ENCODE data around the gene OR6S1. TPM values are rescaled to one million over a fixed set of nuclear protein-coding genes. Genes with fewer than 3 reads are reported as not detected.

OR6S1 gene
- polyA plus RNA-seq, 1 donor from 2014 or later: not detected

DNA sequence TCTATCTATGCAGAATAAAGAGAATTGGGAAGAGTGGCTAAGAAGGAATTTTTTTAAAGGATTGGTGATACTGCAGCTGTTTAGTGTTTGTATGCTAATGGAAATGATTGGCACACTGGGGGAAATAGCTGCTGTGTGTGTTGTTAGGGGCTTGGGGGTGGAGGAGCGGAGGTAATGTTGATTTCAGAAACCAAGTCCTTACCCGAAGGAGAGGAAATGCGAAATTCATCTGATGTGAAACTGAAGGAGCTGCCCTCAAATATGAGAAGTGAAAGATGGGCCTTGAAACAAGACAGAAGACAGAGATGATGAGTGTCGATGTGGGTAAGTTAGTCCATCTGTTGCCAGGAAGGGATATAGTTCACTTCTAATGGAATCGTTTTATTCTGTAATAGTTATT lies 29.1 kb downstream of the OR6S1 start:
- H3K27ac ChIP-seq (ENCODE audit: low read length): no peak overlapping the region
- H3K9me3 ChIP-seq (ENCODE audit: low read length): no peaks in the 10 kb centered on the region
- no peak overlapping the region for H3K9ac ChIP-seq (ENCODE audit: low read length)
- H4K20me1 ChIP-seq (ENCODE audit: insufficient read depth): no peaks in the 10 kb centered on the region
- H3K4me2 ChIP-seq (ENCODE audit: low read length): no peak overlapping the region
- H3F3A ChIP-seq (ENCODE audit: insufficient read depth, low read length, poor library complexity, severe bottlenecking): peaks cover 5% of the 10 kb centered on the region
- H2AFZ ChIP-seq (ENCODE audit: low read depth, low read length): no peak overlapping the region
- no peaks in the 10 kb centered on the region for H3K79me2 ChIP-seq (replicated peaks; ENCODE audit: insufficient read depth, low read length)
- peaks cover 5% of the 10 kb centered on the region for H3K27me3 ChIP-seq (ENCODE audit: insufficient read depth, low read depth, low read length)
- H3K4me3 ChIP-seq (ENCODE audit: low read length): peak overlapping the region; percentile 72
- TF ChIP-seq SMC3 (conservative IDR thresholded peaks at IDR 0.05; ENCODE audit: poor library complexity): no peak
- no peak for TF ChIP-seq MXI1 (conservative IDR thresholded peaks at IDR 0.05; ENCODE audit: poor library complexity, severe bottlenecking)
- no peak for TF ChIP-seq TAF1 (IDR thresholded peaks at IDR 0.05; ENCODE audit: low read depth)
- TF ChIP-seq, protein P1, sequence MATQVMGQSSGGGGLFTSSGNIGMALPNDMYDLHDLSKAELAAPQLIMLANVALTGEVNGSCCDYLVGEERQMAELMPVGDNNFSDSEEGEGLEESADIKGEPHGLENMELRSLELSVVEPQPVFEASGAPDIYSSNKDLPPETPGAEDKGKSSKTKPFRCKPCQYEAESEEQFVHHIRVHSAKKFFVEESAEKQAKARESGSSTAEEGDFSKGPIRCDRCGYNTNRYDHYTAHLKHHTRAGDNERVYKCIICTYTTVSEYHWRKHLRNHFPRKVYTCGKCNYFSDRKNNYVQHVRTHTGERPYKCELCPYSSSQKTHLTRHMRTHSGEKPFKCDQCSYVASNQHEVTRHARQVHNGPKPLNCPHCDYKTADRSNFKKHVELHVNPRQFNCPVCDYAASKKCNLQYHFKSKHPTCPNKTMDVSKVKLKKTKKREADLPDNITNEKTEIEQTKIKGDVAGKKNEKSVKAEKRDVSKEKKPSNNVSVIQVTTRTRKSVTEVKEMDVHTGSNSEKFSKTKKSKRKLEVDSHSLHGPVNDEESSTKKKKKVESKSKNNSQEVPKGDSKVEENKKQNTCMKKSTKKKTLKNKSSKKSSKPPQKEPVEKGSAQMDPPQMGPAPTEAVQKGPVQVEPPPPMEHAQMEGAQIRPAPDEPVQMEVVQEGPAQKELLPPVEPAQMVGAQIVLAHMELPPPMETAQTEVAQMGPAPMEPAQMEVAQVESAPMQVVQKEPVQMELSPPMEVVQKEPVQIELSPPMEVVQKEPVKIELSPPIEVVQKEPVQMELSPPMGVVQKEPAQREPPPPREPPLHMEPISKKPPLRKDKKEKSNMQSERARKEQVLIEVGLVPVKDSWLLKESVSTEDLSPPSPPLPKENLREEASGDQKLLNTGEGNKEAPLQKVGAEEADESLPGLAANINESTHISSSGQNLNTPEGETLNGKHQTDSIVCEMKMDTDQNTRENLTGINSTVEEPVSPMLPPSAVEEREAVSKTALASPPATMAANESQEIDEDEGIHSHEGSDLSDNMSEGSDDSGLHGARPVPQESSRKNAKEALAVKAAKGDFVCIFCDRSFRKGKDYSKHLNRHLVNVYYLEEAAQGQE (IDR thresholded peaks at IDR 0.05; ENCODE audit: borderline replicate concordance): no peak
- no peak for TF ChIP-seq RAD21 (conservative IDR thresholded peaks at IDR 0.05)
- no peak for TF ChIP-seq EZH2 (IDR thresholded peaks at IDR 0.05; ENCODE audit: borderline replicate concordance, insufficient read depth, low read length, poor library complexity, severe bottlenecking)
- TF ChIP-seq, protein P2, sequence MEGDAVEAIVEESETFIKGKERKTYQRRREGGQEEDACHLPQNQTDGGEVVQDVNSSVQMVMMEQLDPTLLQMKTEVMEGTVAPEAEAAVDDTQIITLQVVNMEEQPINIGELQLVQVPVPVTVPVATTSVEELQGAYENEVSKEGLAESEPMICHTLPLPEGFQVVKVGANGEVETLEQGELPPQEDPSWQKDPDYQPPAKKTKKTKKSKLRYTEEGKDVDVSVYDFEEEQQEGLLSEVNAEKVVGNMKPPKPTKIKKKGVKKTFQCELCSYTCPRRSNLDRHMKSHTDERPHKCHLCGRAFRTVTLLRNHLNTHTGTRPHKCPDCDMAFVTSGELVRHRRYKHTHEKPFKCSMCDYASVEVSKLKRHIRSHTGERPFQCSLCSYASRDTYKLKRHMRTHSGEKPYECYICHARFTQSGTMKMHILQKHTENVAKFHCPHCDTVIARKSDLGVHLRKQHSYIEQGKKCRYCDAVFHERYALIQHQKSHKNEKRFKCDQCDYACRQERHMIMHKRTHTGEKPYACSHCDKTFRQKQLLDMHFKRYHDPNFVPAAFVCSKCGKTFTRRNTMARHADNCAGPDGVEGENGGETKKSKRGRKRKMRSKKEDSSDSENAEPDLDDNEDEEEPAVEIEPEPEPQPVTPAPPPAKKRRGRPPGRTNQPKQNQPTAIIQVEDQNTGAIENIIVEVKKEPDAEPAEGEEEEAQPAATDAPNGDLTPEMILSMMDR (IDR thresholded peaks at IDR 0.05; ENCODE audit: poor library complexity, severe bottlenecking): no peak
- H3K9me2 ChIP-seq (ENCODE audit: insufficient read depth, low read length): no peaks in the 10 kb centered on the region
- no peaks in the 10 kb centered on the region for H3K36me3 ChIP-seq (ENCODE audit: insufficient read depth, low read length)

DNA sequence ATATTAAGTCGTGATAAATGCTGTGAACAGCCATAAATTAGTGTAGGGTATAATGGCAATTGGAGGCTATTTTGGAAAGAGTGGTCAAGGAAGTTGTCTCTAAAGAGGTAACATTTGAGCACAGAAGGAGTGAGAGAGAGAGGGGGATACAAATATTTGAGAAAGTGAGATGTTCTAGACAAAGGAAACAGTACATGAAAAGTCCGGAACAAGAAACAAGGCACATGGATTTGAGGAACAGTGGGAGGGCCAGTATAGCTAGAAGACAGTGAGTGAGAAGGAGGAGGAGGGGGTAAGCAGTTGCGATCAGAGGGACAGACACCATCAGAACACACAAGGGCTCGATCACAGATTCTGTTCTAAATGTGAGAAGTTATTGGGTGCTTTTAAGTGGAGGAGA lies 30.2 kb downstream of the OR6S1 start:
- Histone ChIP-seq H3K4me3 (ENCODE audit: low read length) (peak overlapping the region; percentile 87), H3K27ac (ENCODE audit: low read length) (no peak overlapping the region)
- TF ChIP-seq, protein P1 (IDR thresholded peaks at IDR 0.05; ENCODE audit: borderline replicate concordance): no peak
- TF ChIP-seq MXI1 (conservative IDR thresholded peaks at IDR 0.05; ENCODE audit: poor library complexity, severe bottlenecking) (no peak), EP300 (conservative IDR thresholded peaks at IDR 0.05; ENCODE audit: poor library complexity, severe bottlenecking) (no peak), RAD21 (conservative IDR thresholded peaks at IDR 0.05) (no peak), SMC3 (conservative IDR thresholded peaks at IDR 0.05; ENCODE audit: poor library complexity) (no peak), TAF1 (IDR thresholded peaks at IDR 0.05; ENCODE audit: low read depth) (no peak), POLR2AphosphoS5 (IDR thresholded peaks at IDR 0.05) (no peak)
- TF ChIP-seq, protein P2 (IDR thresholded peaks at IDR 0.05; ENCODE audit: poor library complexity, severe bottlenecking): no peak

More for the DNA sequence above, 30.2 kb downstream of the OR6S1 start:
- H3K27me3 ChIP-seq (ENCODE audit: insufficient read depth, low read depth, low read length): peaks cover 5% of the 10 kb centered on the region
- no peaks in the 10 kb centered on the region for H3K36me3 ChIP-seq (ENCODE audit: insufficient read depth, low read length)
- H3F3A ChIP-seq (ENCODE audit: insufficient read depth, low read length, poor library complexity, severe bottlenecking): peaks cover 5% of the 10 kb centered on the region
- H2AFZ ChIP-seq (ENCODE audit: low read depth, low read length): no peak overlapping the region
- H4K20me1 ChIP-seq (ENCODE audit: insufficient read depth): no peaks in the 10 kb centered on the region
- no peaks in the 10 kb centered on the region for H3K9me2 ChIP-seq (ENCODE audit: insufficient read depth, low read length)
- no peak overlapping the region for H3K4me2 ChIP-seq (ENCODE audit: low read length)
- no peaks in the 10 kb centered on the region for H3K9me3 ChIP-seq (ENCODE audit: low read length)
- no peak overlapping the region for H3K9ac ChIP-seq (ENCODE audit: low read length)
- H3K79me2 ChIP-seq (replicated peaks; ENCODE audit: insufficient read depth, low read length): no peaks in the 10 kb centered on the region

All from neural cell (in vitro differentiated cells).